ENCODE data around the gene XAGE3.
"Not testable (repeated sequence)": the region's sequence is repeated elsewhere in the genome, so short reads cannot be mapped to it uniquely, and the experiment has no call there.

The XAGE3 gene

GRCh38 chrX:52867610-52868348 is at the start of gene XAGE3:
Gene XAGE3, minus strand, starts transcription at chrX:52868083. Its CDS starts 950 bp downstream, at chrX:52867133.
- TF ChIP-seq CTCF (IDR thresholded peaks at IDR 0.05; ENCODE audit: extremely low read depth, missing control alignments): no peak
- DNase-seq (ENCODE audit: low spot score): no peak

DNA sequence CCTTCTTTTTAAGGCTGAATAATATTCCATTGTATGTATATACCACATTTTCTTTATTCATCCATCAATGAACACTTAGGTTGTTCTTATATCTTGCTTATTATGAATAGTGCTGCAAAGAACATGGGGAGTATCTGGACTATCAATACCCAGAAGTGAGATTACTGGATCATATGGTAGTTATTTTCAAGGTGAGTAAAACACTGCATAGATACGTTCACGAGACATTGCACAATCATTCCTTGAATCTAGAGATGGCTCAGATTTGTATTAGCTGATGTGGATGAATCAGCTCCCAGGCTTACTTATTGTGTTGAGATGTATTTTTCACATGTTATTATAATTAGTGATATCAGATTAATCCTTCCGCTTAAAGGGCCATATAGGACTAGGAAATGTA is 46.8 kb upstream of the XAGE3 start:
- DNase-seq (ENCODE audit: low spot score): not testable (repeated sequence)

GRCh38 chrX:52913681-52914080 is 45.8 kb upstream of the XAGE3 start:
- DNase-seq (ENCODE audit: low spot score): not testable (repeated sequence)

DNA sequence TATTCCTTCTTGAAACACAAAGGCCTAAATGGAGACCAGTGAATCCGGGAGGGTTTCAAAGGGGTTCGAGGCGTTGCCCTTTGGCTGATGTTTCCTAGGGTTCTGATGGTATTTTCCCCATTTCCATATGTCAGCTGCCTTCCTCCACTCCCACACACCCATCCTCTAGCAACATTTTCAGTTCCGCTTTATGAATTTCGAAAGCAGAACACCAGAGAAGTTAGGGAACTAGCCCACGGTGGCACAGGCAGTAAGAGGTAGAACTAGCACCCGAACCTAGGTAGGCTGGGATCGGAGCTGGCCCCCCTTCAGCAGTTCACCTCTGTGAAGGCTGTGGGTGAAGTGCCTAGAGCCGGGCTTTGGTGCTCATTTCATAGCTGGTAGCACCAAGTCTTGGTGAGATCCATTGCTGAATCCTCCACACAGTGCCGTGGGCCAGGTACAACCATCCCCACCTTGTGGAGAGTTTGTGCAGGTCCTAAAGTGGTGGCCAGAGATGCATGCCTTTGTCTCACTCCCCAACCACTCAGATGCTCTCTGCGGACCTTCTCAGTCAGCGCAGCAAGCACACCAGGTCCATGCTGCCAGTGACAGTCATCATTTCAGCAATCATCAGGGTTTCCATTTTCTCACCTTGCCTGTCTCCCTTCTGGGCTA is 41.6 kb upstream of the XAGE3 start:
- not testable (repeated sequence) for DNase-seq (ENCODE audit: low spot score)

DNA sequence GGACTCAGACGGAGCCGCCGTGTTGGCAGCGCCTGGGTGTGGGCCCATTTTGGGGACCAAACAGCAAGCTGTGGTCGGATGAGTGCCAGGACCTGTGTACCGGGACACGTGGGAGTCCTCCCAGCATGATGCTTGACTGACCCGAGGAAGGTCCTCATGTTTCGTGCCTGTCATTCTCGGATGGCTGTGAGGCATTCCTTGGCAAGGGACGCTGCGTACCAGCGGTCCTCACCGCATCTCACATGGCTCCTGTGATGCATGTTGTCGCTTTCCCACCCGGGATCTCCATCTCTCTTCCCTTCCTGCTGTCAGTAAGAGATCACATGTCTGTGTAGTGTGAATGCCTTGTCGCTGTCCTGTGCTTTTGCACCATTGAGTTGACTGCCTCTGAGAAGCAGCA is 40.0 kb upstream of the XAGE3 start:
- not testable (repeated sequence) for DNase-seq (ENCODE audit: low spot score)

GRCh38 chrX:52907137-52907536 is 39.3 kb upstream of the XAGE3 start:
- DNase-seq (ENCODE audit: low spot score): not testable (repeated sequence)

DNA sequence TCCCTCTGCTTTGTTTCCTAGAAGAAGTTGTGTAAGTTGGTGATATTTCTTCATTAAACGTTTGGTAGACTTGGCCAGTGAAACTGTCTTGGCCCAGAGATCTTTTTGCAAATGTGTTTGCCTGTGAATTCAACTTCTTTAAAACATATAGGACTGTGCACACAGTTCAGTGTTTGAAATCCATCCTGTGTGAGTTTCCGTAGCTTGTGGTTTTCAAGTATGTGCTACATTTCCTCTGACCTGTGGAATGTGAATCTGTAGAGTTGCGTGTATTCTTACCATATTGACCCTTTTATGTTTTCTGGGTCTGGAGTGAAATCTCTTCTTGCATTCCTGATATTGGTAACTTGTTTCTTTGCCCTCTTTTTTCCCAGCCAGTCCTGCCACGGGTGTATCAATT is 38.2 kb upstream of the XAGE3 start:
- DNase-seq (ENCODE audit: low spot score): not testable (repeated sequence)

DNA sequence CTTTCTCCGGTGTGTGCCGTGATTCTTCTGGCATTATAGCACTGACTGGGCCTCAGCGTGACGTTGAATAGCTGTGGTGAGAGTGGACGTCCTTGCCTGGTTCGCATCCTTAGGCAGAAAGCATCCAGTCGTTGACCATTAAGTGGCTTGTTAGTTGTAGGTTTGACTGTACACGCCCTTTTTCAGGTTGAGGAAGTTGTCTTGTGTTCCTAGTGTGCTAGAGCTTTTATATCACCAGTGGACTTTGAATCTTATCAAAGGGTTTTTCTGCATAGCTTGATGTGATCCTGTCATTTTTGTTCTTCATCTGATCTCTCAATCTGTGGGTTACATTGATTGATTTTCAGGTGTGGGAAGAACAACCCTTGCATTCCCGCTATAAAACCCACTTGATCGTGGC is 37.6 kb upstream of the XAGE3 start:
- not testable (repeated sequence) for DNase-seq (ENCODE audit: low spot score)

- DNase-seq (ENCODE audit: low spot score): not testable (repeated sequence)
Observed at GRCh38 chrX:52896855-52897709, 29.2 kb upstream of the XAGE3 start, which contains the start of gene FAM156B. Gene FAM156B, plus strand, starts transcription at chrX:52897330. Its CDS starts 9,896 bp downstream, at chrX:52907226.

DNA sequence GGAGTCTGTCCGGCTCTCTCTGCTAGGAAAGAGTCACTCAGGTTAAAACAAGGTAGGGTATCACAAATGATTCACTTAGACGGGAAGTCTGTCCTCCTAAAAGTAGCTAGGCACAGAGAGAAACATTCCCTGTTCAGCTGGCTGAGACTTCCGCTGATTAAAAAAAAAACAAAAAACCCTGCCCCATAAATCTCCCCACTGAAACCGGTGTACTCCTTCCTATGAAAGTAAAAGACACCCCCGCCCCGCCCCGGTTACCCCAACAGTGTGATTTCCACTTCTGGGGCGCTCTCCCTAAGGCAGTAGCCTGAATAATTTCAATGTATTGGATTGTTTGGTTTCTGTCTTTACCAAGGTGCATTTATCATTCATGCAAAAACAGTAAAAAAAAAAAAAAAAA is 28.6 kb upstream of the XAGE3 start:
- not testable (repeated sequence) for DNase-seq (ENCODE audit: low spot score)

DNA sequence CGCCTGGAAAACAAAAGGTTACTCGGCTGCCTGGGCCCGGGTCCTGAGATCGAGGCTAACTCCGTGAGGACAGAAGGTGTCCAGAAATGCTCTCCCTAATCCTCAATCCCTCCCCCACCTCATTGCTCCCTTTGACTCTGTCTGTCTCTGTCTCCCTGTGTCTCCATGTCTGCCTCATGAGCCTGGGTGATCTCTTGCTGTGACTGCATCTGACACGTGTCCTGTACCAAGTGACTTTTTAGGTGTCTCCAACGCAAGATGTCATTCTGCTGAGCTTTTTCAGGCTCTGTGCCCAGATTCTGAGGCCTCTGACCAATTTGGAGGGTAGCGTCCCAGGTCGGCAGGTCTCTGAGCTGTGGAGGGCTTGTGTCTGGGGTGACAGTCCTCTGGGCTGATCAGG is 20.2 kb upstream of the XAGE3 start:
- DNase-seq (ENCODE audit: low spot score): not testable (repeated sequence)

DNA sequence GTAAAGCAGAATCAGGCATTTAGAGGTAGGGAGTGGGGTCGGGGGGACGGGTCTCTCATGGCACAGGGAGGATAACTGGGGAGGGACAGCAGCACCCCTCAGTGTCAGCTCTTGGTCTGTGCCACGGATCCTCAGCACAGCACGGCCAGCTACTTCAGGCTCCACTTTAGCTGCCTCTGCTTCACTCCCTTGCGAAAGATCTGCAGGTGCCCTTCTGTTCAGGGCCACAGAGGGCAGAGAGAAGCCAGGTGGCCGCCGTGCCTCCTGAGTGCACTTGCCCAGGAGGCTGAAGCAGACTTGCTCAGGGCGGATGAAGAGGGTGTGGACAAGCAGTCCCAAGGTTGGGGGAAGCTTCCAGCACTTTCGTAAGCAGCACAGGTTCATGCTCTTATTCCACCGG is 19.6 kb upstream of the XAGE3 start:
- DNase-seq (ENCODE audit: low spot score): not testable (repeated sequence)

GRCh38 chrX:52876386-52876785 is 8.5 kb upstream of the XAGE3 start:
- DNase-seq (ENCODE audit: low spot score): not testable (repeated sequence)

DNA sequence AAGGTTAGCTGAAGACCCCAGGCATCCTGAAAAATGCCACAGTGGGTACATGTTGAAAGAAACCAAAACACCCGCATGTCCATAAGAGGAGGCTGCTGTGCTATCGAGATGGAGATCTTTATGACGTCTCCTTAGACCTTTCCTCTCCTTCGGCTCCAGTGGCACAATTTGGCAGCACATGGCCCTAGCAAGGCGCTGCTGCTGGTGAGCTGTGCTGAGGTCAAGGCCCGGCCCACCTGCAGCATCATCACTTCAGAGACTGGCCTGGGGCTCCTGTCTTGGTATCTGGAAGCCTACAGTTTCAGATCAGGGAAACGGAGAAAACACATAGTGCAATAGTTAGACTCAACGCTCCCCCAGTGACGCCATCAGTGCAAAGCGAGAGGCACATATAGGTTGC is 7.6 kb upstream of the XAGE3 start:
- DNase-seq (ENCODE audit: low spot score): not testable (repeated sequence)

GRCh38 chrX:52874661-52875060 is 6.8 kb upstream of the XAGE3 start:
- DNase-seq (ENCODE audit: low spot score): no peak
- TF ChIP-seq CTCF (IDR thresholded peaks at IDR 0.05; ENCODE audit: extremely low read depth, missing control alignments): no peak

- not testable (repeated sequence) for DNase-seq (ENCODE audit: low spot score)
Observed at GRCh38 chrX:52873825-52874224, 5.9 kb upstream of the XAGE3 start.
